Esophagus (tissue), 2 donors: ENCODE data around the gene SPIRE2. TPM values are rescaled to one million over a fixed set of nuclear protein-coding genes. Genes with fewer than 3 reads are reported as not detected.
"Not testable (repeated sequence)": the region's sequence is repeated elsewhere in the genome, so short reads cannot be mapped to it uniquely, and the experiment has no call there.

ENCODE experiments used
- H3K27ac ChIP-seq, 2 donors: one replicate each; pipeline ENCODE4 v1.5.1; 2013; ENCODE audit warnings: low read depth in 2 of 2, mild to moderate bottlenecking in 2 of 2, inconsistent platforms in 1 of 2, low read length in 1 of 2, moderate library complexity in 1 of 2
- H3K27me3 ChIP-seq, 2 donors: one replicate each; pipeline ENCODE4 v1.6.1; 2013; ENCODE audit warnings: low read length in 2 of 2, control low read depth in 1 of 2, mild to moderate bottlenecking in 1 of 2; ENCODE audit not compliant: insufficient read depth in 2 of 2, control insufficient read depth in 1 of 2
- H3K36me3 ChIP-seq, 2 donors: one replicate each; pipeline ENCODE4 v1.6.1; 2013; ENCODE audit warnings: low read length in 1 of 2; ENCODE audit not compliant: control insufficient read depth in 2 of 2, insufficient read depth in 2 of 2
- H3K4me1 ChIP-seq, 2 donors: one replicate each; pipeline ENCODE4 v1.6.1; 2013; ENCODE audit warnings: low read length in 1 of 2; ENCODE audit not compliant: control insufficient read depth in 2 of 2, insufficient read depth in 2 of 2
- H3K4me3 ChIP-seq, 2 donors: one replicate each; pipeline ENCODE4 v1.5.1; 2013; ENCODE audit warnings: low read length in 2 of 2, mild to moderate bottlenecking in 2 of 2, low read depth in 1 of 2, moderate library complexity in 1 of 2
- H3K9me3 ChIP-seq, 2 donors: one replicate each; pipeline ENCODE4 v1.6.1; 2013; ENCODE audit warnings: mild to moderate bottlenecking in 2 of 2, low read depth in 1 of 2, low read length in 1 of 2, moderate library complexity in 1 of 2; ENCODE audit not compliant: control insufficient read depth in 2 of 2, insufficient read depth in 1 of 2
- WGBS, 2 donors: extraction: QIAGEN DNeasy Blood & Tissue Kit; methylation state at CpG; one replicate each; pipeline ENCODE4 v1.1.7; 2013; 5-methylcytosine and 5-hydroxymethylcytosine counted together
- polyA plus RNA-seq, 2 donors: library from polyadenylated mRNA; stranded (reverse); fragments of 200-250 nt; gene quantifications; one replicate each; pipeline ENCODE4 v1.2.3, GENCODE V29; 2013
- donor health status: healthy with polysubstance abuse.
- donor health status: Bipolar disorder and iron deficiency.

Gene SPIRE2
- polyA plus RNA-seq, 2 donors: 3.6 to 6.4 TPM

DNA sequence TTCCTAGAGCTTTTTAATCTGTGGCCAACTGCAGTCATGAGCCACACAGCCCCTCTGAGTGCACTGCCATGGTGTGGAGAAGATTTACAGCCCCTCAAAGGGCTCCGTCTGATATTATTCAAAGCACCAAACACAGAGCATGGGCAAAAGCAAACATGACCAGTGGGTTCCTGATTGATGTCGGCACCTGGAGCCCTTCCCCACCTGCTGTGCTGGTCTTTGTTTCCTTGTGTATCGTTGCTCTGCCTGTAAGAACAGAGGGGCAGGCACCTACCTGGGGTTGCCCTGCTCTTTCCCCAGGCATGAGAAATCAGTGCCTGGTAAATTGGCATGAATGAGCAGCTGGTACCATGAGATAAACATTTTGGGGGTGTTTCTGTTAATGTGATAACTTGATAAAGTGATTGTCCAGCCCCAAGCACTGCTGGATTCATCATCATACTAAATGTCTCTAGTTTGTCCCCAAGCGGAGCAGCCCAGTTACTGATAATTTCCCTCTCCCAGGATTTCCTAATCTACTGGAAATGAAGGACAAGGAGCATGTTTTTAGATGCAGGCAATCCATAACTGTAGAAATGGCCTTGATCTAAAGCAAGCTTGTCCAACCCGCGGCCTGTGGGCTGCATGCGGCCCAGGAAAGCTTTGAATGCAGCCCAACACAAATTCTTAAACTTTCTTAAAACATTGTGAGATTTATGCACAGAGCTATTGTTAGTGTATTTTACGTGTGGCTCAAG, 5.0 kb upstream of the SPIRE2 start:
- peaks cover 0 to 6% of the 10 kb centered on the region in 2 donors for H3K4me1 ChIP-seq
- WGBS, 2 donors: 78 to 81% methylated on average over 8 of the region's 8 CpGs
- H3K27ac ChIP-seq: no peak overlapping the region
- no peaks in the 10 kb centered on the region for H3K36me3 ChIP-seq
- H3K9me3 ChIP-seq: no peaks in the 10 kb centered on the region
- no peaks in the 10 kb centered on the region for H3K27me3 ChIP-seq
- H3K4me3 ChIP-seq: no peak overlapping the region

DNA sequence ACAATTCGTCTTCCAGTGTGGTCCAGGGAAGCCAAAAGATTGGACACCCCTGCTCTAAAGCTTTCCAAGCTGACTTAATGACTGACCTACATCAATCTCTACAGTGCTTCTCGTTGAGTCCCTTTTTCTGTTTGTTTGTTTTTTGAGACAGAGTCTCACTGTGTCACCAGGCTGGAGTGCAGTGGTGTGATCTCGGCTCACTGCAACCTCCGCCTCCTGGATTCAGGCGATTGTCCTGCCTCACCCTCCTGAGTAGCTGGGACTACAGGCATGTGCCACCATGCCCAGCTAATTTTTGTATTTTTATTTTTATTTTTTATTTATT, 4.5 kb upstream of the SPIRE2 start:
- H3K27ac ChIP-seq, H3K36me3 ChIP-seq: not testable (repeated sequence)

DNA sequence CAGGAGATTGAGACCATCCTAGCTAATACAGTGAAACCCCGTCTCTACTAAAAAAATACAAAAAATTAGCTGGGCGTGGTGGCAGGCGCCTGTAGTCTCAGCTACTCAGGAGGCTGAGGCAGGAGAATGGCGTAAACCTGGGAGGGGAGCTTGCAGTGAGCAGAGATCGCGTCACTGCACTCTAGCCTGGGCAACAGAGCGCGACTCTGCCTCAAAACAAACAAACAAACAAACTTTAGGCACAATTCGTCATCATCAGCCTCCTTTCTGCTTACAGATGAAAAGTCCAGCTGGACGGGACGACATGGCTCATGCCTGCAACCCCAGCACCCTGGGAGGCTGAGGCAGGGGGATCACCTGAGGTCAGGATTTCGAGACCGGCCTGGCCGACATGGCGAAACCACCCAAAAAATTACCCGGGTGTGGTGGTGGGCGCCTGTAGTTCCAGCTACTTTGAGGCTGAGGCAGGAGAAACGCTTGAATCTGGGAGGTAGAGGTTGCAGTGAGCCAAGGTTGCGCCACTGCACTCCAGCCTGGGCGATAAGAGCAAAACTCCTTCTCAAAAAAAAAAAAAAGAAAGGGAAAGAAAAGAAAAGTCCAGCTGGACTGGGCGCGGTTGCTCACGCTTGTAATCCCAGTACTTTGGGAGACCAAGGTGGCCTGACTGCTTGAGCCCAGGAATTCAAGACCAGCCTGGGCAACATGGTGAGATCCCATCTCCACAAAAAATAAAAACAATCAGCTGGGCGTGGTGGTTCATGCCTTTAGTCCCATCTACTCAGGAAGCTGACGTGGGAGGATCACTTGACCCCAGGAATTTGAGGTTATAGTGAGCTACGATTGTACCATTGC, 1.5 kb upstream of the SPIRE2 start:
- Histone ChIP-seq H3K4me3 (no peak overlapping the region), H3K4me1 (peaks cover 0 to 12% of the 10 kb centered on the region in 2 donors), H3K9me3 (no peaks in the 10 kb centered on the region), H3K27ac (no peak overlapping the region), H3K36me3 (no peaks in the 10 kb centered on the region), H3K27me3 (no peaks in the 10 kb centered on the region)
- WGBS, 2 donors: 79 to 83% methylated on average over 26 of the region's 26 CpGs

More for the DNA sequence above, 4.5 kb upstream of the SPIRE2 start:
- not testable (repeated sequence) for H3K9me3 ChIP-seq, H3K4me3 ChIP-seq, H3K4me1 ChIP-seq, H3K27me3 ChIP-seq
- 82 to 83% methylated on average over 5 of the region's 5 CpGs for WGBS, 2 donors

DNA sequence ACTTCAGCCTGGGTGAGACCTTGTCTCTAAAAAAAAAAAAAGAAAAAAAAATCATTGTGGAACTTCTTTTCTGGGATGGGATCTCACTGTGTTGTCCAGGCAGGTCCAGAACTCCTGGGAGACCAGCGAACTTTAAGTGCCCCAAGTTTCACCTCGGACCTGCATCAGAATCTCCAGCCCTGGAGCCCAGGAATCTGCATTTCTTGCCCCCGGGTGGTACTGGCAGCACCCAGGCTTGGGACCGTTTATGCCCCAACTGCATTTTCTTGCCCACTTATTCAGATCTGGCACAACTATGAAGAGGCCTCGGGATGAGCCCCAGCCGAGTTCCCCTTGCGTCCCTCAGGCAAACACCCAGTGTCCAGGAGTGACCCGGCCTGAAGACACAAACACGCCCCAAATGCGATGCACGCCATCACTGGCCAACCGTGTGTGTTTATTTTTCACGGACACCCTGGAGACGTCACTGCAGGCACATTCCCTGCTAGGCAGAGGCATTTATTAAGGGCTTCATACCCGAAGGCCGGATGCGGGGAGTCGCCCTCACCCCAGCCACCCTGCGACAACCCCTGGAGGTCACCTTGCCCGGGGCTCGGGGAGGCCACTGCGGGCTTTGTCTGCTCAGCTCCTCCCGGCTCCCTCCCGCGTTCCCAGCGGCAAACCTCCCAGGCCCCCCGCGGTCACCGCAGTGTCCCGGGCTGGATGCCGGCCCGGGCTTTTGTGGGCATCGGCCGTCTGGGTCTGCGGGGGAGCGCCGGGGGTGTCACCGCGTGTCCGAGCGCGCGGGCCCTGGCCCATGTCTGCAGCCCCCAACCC, 684 bp upstream of the SPIRE2 start:
- WGBS, 2 donors: 6 to 7% methylated on average over 41 to 43 of the region's 43 CpGs
- Histone ChIP-seq H3K4me1 (peaks cover 0 to 12% of the 10 kb centered on the region in 2 donors), H3K27ac (peak overlapping the region; percentile 17 to 66), H3K27me3 (no peaks in the 10 kb centered on the region), H3K9me3 (no peaks in the 10 kb centered on the region), H3K36me3 (no peaks in the 10 kb centered on the region), H3K4me3 (peak overlapping the region; percentile 49 to 64)

DNA sequence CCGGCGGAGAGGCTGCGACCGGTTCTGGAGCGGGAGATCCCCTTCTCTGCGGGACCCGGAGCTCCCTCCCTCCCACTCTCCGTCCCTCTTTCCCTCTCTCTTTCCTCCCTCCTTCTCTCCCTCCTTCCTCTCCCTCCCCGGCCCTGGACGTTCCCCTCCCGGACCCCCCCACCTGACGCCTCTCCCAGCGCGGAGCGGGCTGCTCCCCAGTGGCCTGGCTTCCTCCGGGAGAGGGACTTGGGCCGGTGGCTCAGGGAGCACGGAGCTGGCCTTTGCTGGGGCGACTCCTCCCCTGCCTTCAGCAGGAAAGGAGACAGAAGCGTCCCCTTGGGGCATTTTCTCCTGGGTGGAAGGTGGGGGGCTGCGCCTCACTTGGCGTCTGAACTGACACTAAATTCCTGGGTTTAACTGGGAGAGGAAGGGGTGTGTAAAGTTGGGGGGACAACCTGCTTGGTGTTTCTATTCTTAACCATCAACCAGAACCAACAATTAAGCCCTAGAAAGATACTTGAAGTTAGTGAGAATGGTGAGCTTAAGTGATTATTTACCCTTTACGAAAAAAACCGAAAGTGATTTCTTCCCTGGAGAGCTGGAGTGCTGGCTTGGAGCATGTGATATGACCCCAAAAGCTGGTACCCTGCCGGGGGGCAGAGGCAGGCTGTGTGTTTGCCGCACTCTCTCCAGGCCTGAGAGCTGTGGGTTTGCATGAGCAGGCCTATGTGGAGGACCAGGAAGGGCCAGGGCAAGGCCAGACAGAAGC, 775 bp downstream of the SPIRE2 start:
- Histone ChIP-seq H3K27me3 (no peaks in the 10 kb centered on the region), H3K4me1 (peaks cover 0 to 12% of the 10 kb centered on the region in 2 donors), H3K4me3 (peak overlapping the region; percentile 36 to 64), H3K27ac (peak overlapping the region in 1 of 2 donors; percentile 9), H3K36me3 (no peaks in the 10 kb centered on the region), H3K9me3 (no peaks in the 10 kb centered on the region)
- 16 to 25% methylated on average over 19 to 26 of the region's 26 CpGs for WGBS, 2 donors

DNA sequence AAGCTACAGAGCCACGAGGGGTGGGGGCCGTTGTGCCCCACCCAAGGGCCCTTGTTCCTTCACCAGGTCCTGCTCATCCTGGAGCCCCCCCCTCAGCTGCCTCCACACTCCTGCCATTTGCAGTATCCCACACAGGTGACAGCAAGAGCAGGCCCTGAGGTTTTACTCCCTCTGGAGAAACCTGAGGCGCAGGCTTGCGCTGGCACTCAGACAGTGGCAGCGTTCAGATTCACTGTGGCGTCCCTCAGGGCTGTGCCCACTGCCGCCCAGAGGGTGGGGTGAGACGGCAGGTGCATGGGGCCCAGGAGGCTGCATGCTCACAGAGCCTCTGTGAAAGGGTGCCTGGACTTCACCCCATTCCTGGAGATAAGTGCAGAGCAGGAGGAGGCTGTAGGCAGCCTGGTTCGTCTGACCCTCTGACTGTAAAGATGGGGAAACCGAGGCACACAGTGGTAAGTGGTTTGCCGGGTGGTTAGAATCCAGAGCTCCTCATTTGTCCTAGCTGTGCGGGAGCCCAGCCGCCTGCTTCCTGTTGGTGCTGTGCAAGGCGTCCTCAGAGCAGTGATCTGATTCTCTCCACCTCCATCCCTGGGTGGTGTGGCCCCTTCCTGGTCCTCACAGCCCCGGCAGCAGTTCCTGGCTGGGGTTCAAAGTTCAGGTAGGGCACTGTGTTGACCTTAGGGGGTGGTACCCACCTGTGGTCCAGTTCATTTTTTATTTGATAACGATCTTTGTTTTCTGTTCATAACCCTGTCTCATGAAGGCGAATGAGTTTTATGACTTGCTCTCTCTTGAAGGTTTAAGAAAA, 1.6 kb downstream of the SPIRE2 start:
- Histone ChIP-seq H3K36me3 (no peaks in the 10 kb centered on the region), H3K4me3 (no peak overlapping the region), H3K27ac (no peak overlapping the region), H3K9me3 (no peaks in the 10 kb centered on the region), H3K4me1 (peaks cover 0 to 12% of the 10 kb centered on the region in 2 donors), H3K27me3 (no peaks in the 10 kb centered on the region)
- WGBS, 2 donors: 57 to 71% methylated on average over 17 of the region's 17 CpGs

DNA sequence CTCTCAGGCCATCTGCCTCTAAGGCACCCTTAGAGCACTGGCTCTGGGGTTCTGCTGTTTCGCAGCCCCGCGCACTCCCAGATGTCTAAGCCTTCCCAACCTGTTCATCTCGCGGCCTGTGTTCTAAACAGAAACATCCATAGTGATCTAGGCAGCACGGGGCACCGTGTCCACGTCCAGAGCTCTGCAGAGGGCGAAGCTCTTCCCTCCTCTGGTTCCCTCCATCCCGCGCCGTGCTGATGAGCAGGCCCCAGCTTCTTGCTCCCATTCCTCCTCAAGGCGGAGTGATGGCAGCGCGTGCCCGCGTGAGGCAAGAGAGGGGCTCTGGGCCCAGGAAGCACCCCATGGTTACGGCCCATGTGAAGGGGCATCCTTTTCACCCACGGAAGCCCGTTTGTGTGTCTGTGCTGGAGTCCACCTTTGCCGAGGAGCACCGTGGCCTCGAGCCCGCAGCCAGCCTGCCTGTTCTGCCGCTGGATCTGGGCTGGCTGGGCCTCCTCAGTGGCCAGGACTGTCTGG, 3.6 kb downstream of the SPIRE2 start:
- H3K36me3 ChIP-seq: no peaks in the 10 kb centered on the region

DNA sequence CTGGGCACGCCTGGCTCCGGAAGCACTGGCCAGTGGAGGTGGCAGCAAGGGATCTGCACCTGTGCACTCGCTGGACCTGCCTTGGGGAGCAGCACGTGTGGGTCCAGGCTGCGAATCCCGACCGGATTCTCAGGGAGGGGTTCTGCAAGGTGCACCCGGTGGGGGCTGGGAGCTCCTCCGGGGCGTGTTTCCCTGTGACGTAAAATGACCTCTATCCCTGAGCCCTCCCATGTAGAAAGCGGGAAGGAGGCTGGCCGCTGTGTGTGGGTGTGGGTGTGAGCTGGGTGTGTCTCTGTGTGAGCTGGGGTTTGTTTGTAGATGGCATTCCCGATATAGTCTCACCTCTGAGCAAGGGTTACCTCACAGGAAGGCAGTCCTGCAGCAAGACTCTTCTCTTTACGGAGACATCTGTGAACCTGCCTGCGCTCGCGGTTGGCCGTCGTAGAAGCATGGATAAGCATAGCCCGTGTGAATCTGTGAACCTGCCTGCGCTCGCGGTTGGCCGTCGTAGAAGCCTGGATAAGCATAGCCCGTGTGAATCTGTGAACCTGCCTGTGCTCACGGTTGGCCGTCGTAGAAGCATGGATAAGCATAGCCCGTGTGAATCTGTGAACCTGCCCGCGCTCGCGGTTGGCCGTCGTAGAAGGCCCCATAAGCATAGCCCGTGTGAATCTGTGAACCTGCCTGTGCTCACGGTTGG, 5.5 kb downstream of the SPIRE2 start:
- H3K36me3 ChIP-seq, H3K27ac ChIP-seq, H3K27me3 ChIP-seq, H3K9me3 ChIP-seq, H3K4me3 ChIP-seq: not testable (repeated sequence)
- WGBS, 2 donors: 90 to 95% methylated on average over 39 of the region's 39 CpGs
- H3K4me1 ChIP-seq: peaks cover 3 to 11% of the 10 kb centered on the region in 2 donors

More for the DNA sequence above, 3.6 kb downstream of the SPIRE2 start:
- Histone ChIP-seq H3K27me3 (no peaks in the 10 kb centered on the region), H3K9me3 (no peaks in the 10 kb centered on the region), H3K27ac (no peak overlapping the region), H3K4me3 (no peak overlapping the region), H3K4me1 (peaks cover 0 to 12% of the 10 kb centered on the region in 2 donors)
- WGBS, 2 donors: 95 to 96% methylated on average over 25 of the region's 25 CpGs
